HCT116 (cell line): ENCODE measurements around the gene CEP41. TPM values are rescaled to one million over a fixed set of nuclear protein-coding genes. Genes with fewer than 3 reads are reported as not detected.

Source experiments
- ATAC-seq: fragments of 200-7000 bp; cut with Tn5 transposase; 2 replicates; pipeline ENCODE4 v1.9.1; 2020; ENCODE audit warnings: mild to moderate bottlenecking, moderate library complexity
- BruUV-seq: library from RNA; stranded (reverse); fragments of 400-500 nt; replicated peaks from 2 replicates; lab custom pipeline; 2021; lab: Mats Ljungman, UMichigan
- CTCF ChIA-PET: fragments of 300-600 bp; sonication (Branson Sonifier 250); formaldehyde crosslinking; loops from one replicate; lab custom pipeline; 2021; ENCODE audit warnings: antibody characterized with exemption; lab: Charles Lee
- POLR2A ChIA-PET: fragments of 300-600, 350-600 bp; sonication (Branson Sonifier 250); formaldehyde crosslinking; loops from one replicate; lab custom pipeline; 2021; ENCODE audit warnings: antibody characterized with exemption; lab: Charles Lee
- RAD21 ChIA-PET, 2 experiments: fragments of 300-600 bp; sonication (Branson Sonifier 250); formaldehyde crosslinking; loops; one replicate each; lab custom pipeline; 2023; ENCODE audit warnings: low total read pairs in 2 of 2; ENCODE audit not compliant: uncharacterized antibody in 2 of 2, unreplicated experiment in 2 of 2, low non-redundant PET in 1 of 2; lab: Charles Lee
- DNase-seq: peaks from one replicate; pipeline ENCODE4 v3.0.0-alpha.2; 2010; ENCODE audit warnings: low read depth, low spot score
- H2AFZ ChIP-seq: fragments of 200-600 bp; shearing (Covaris generic), sonication (generic); 2 replicates; pipeline ENCODE4 v1.6.1; 2017; ENCODE audit warnings: low read depth, mixed run types, mixed read lengths, antibody characterized with exemption, low read length; ENCODE audit not compliant: poor library complexity, severe bottlenecking
- H3K27ac ChIP-seq: 2 replicates; pipeline ENCODE4 v1.5.1; 2012; ENCODE audit warnings: low read depth, low read length
- H3K27me3 ChIP-seq: fragments of 200-600 bp; sonication (generic); 2 replicates; pipeline ENCODE4 v1.6.1; 2016; ENCODE audit warnings: mixed run types, low read length, mixed read lengths; ENCODE audit not compliant: insufficient read depth
- H3K36me3 ChIP-seq, 2 experiments: fragments of 200-500 bp in 1 of 2; fragments of 200-600 bp in 1 of 2; sonication (Bioruptor generic) in 1 of 2; sonication (generic) in 1 of 2; 2 replicates each; pipeline versions ENCODE4 v1.5.1 to v1.6.1; 2014 to 2016; ENCODE audit warnings: low read length in 2 of 2, inconsistent platforms in 1 of 2, mixed read lengths in 1 of 2, mixed run types in 1 of 2; ENCODE audit not compliant: insufficient read depth in 2 of 2, control insufficient read depth in 1 of 2
- H3K4me1 ChIP-seq, 2 experiments: fragments of 200-600 bp in 1 of 2; sonication (generic) in 1 of 2; 2 replicates each; pipeline versions ENCODE4 v1.5.1 to v1.6.1; 2012 to 2017; ENCODE audit warnings: low read length in 2 of 2, inconsistent platforms in 1 of 2, mild to moderate bottlenecking in 1 of 2, mixed read lengths in 1 of 2, mixed run types in 1 of 2, moderate library complexity in 1 of 2; ENCODE audit not compliant: insufficient read depth in 2 of 2, control insufficient read depth in 1 of 2
- H3K4me2 ChIP-seq: fragments of 200-600 bp; sonication (generic); 2 replicates; pipeline ENCODE4 v1.6.1; 2017; ENCODE audit warnings: mixed run types, low read length, mixed read lengths
- H3K4me3 ChIP-seq, 2 experiments: fragments of 200-600 bp in 1 of 2; sonication (generic) in 1 of 2; replicated peaks in 1 of 2; 2 replicates each; pipeline ENCODE4 v1.5.1; 2011 to 2016; ENCODE audit warnings: low read length in 2 of 2, control low read depth in 1 of 2, low read depth in 1 of 2, mild to moderate bottlenecking in 1 of 2, mixed read lengths in 1 of 2, mixed run types in 1 of 2
- H3K79me2 ChIP-seq: fragments of 200-600 bp; sonication (generic); 2 replicates; pipeline ENCODE4 v1.6.1; 2017; ENCODE audit warnings: mild to moderate bottlenecking, mixed run types, low read length, moderate library complexity, mixed read lengths; ENCODE audit not compliant: insufficient read depth
- H3K9ac ChIP-seq: fragments of 200-600 bp; sonication (generic); 2 replicates; pipeline ENCODE4 v1.6.1; 2016; ENCODE audit warnings: low read length, mixed read lengths
- H3K9me2 ChIP-seq: fragments of 200-600 bp; sonication (generic), shearing (Covaris generic); 2 replicates; pipeline ENCODE4 v1.6.1; 2017; ENCODE audit warnings: mixed run types, mild to moderate bottlenecking, moderate library complexity; ENCODE audit not compliant: insufficient read depth
- H3K9me3 ChIP-seq, 2 experiments: fragments of 200-500 bp in 1 of 2; fragments of 200-600 bp in 1 of 2; sonication (Bioruptor generic) in 1 of 2; sonication (generic) in 1 of 2; 2 replicates each; pipeline ENCODE4 v1.6.1; 2014 to 2017; ENCODE audit warnings: low read length in 2 of 2, mixed read lengths in 2 of 2, inconsistent platforms in 1 of 2, low read depth in 1 of 2, mild to moderate bottlenecking in 1 of 2, mixed run types in 1 of 2, moderate library complexity in 1 of 2; ENCODE audit not compliant: control insufficient read depth in 1 of 2, insufficient read depth in 1 of 2
- H4K20me1 ChIP-seq: fragments of 200-600 bp; sonication (generic), shearing (Covaris generic); 2 replicates; pipeline ENCODE4 v1.6.1; 2017; ENCODE audit warnings: mixed run types, mild to moderate bottlenecking, moderate library complexity; ENCODE audit not compliant: insufficient read depth
- CBX3 ChIP-seq: IDR thresholded peaks from 2 replicates; pipeline ENCODE4 v1.6.1; 2012; ENCODE audit warnings: low read depth
- CEBPB ChIP-seq: IDR thresholded peaks from 2 replicates; pipeline ENCODE4 v1.6.1; 2012; ENCODE audit warnings: low read depth
- CTCF ChIP-seq, 3 experiments: fragments of 200-600 bp in 1 of 3; sonication (generic) in 1 of 3; IDR thresholded peaks in 2 of 3; conservative IDR thresholded peaks in 1 of 3; 2 replicates each; pipeline ENCODE4 v1.5.1; 2012 to 2017; ENCODE audit warnings: low read depth in 2 of 3, low read length in 2 of 3, antibody characterized with exemption in 1 of 3, borderline replicate concordance in 1 of 3, control low read depth in 1 of 3, mild to moderate bottlenecking in 1 of 3, mixed read lengths in 1 of 3, mixed run types in 1 of 3, moderate library complexity in 1 of 3; ENCODE audit not compliant: insufficient read depth in 1 of 3
- ELF1 ChIP-seq: IDR thresholded peaks from 2 replicates; pipeline ENCODE4 v1.6.1; 2012; ENCODE audit warnings: low read depth, borderline replicate concordance
- EZH2phosphoT487 ChIP-seq: fragments of 200-600 bp; IDR thresholded peaks from 2 replicates; pipeline ENCODE4 v1.6.1; 2018; ENCODE audit warnings: antibody characterized with exemption, borderline replicate concordance
- JUND ChIP-seq: IDR thresholded peaks from 2 replicates; pipeline ENCODE4 v1.6.1; 2012
- MAX ChIP-seq: IDR thresholded peaks from 2 replicates; pipeline ENCODE4 v1.6.1; 2012
- POLR2A ChIP-seq: IDR thresholded peaks from 2 replicates; pipeline ENCODE4 v1.7.0; 2011; ENCODE audit warnings: borderline replicate concordance; ENCODE audit not compliant: insufficient read depth, insufficient read length; ENCODE audit errors: extremely low read depth
- POLR2AphosphoS5 ChIP-seq: IDR thresholded peaks from 2 replicates; pipeline ENCODE4 v1.6.1; 2011; ENCODE audit warnings: mild to moderate bottlenecking, low read depth, low read length, moderate library complexity
- RAD21 ChIP-seq: IDR thresholded peaks from 2 replicates; pipeline ENCODE4 v1.6.1; 2012; ENCODE audit warnings: low read depth, mild to moderate bottlenecking
- REST ChIP-seq: IDR thresholded peaks from 2 replicates; pipeline ENCODE4 v1.6.1; 2012; ENCODE audit warnings: low read depth
- SIN3A ChIP-seq: IDR thresholded peaks from 2 replicates; pipeline ENCODE4 v1.6.1; 2012; ENCODE audit warnings: low read depth
- SP1 ChIP-seq: IDR thresholded peaks from 2 replicates; pipeline ENCODE4 v1.6.1; 2012; ENCODE audit warnings: low read depth
- SRF ChIP-seq: IDR thresholded peaks from 2 replicates; pipeline ENCODE4 v1.6.1; 2012; ENCODE audit warnings: low read depth
- TCF7L2 ChIP-seq: IDR thresholded peaks from 2 replicates; pipeline ENCODE4 v1.7.0; 2011; ENCODE audit warnings: borderline replicate concordance, inconsistent platforms; ENCODE audit not compliant: insufficient read depth, insufficient read length; ENCODE audit errors: extremely low read depth
- YY1 ChIP-seq: IDR thresholded peaks from 2 replicates; pipeline ENCODE4 v1.6.1; 2011; ENCODE audit warnings: low read length, low read depth, moderate library complexity, mild to moderate bottlenecking; ENCODE audit not compliant: insufficient replicate concordance; ENCODE audit errors: extremely low read depth
- ZFX ChIP-seq: fragments of 450-650 bp; IDR thresholded peaks from 2 replicates; pipeline ENCODE4 v1.6.1; 2017
- ZNF274 ChIP-seq: fragments of 200-500 bp; sonication (Bioruptor generic); IDR thresholded peaks from 2 replicates; pipeline ENCODE4 v1.6.1; 2014; ENCODE audit warnings: mild to moderate bottlenecking, low read depth, low read length, inconsistent platforms
- intact Hi-C: fragments of 100-400 bp; cut with micrococcal nuclease; formaldehyde crosslinking; loops from 2 replicates; pipeline ENCODE4 v1.10.0; 2022
- total RNA-seq: library from RNA; stranded (reverse); gene quantifications from one replicate; pipeline ENCODE4 v1.2.1, GENCODE V29; 2021; ENCODE audit not compliant: unreplicated experiment

The CEP41 gene
- total RNA-seq, 1 experiment from 2014 or later: 13.6 TPM

GRCh38 chr7:130430115-130430514 lies 10.7 kb downstream of the CEP41 start:
- Histone ChIP-seq H3K36me3 (no peaks in the 10 kb centered on the region), H3K9ac (no peak overlapping the region), H3K27ac (no peak overlapping the region), H4K20me1 (no peaks in the 10 kb centered on the region), H3K9me2 (0 out of 2 replicates have a peak, but pooled peaks cover 3% of the 10 kb centered on the region), H3K4me2 (no peak overlapping the region), H3K4me1 (peaks cover 3 to 12% of the 10 kb centered on the region in 2 experiments; a peak in 3 of 4 replicates), H3K79me2 (no peaks in the 10 kb centered on the region), H3K27me3 (no peaks in the 10 kb centered on the region), H3K4me3 (no peak overlapping the region), H2AFZ (no peak overlapping the region), H3K9me3 (no peaks in the 10 kb centered on the region)
- ChIA-PET POLR2A (no interaction called here), RAD21 (no interaction called here), CTCF (no interaction called here)
- no TSS peak for BruUV-seq
- TF ChIP-seq REST: no peak
- TF ChIP-seq ELF1: no peak
- TF ChIP-seq SRF: no peak
- no peak for TF ChIP-seq RAD21
- no peak for TF ChIP-seq SIN3A
- no peak for TF ChIP-seq POLR2AphosphoS5
- no peak for TF ChIP-seq SP1
- TF ChIP-seq JUND: no peak
- no peak for TF ChIP-seq CBX3
- no peak for TF ChIP-seq CTCF (IDR thresholded peaks at IDR 0.05 in 2 of 3, conservative IDR thresholded peaks at IDR 0.05 in 1 of 3; ENCODE audit: borderline replicate concordance in 1 of 3, insufficient read depth in 1 of 3, low read depth in 2 of 3, low read length in 2 of 3)
- TF ChIP-seq CEBPB: no peak
- TF ChIP-seq TCF7L2: no peak
- TF ChIP-seq EZH2phosphoT487: no peak
- TF ChIP-seq MAX: no peak
- TF ChIP-seq ZNF274: no peak
- no peak for TF ChIP-seq POLR2A
- no peak for TF ChIP-seq YY1
- no peak for TF ChIP-seq ZFX
- DNase-seq: no peak
- ATAC-seq: no peak
- intact Hi-C loops: no loop called here
